ENCODE results near the gene KSR2. TPM values are rescaled to one million over a fixed set of nuclear protein-coding genes. Genes with fewer than 3 reads are reported as not detected.

The KSR2 gene
- total and polyA plus RNA-seq, 2 of the 4 experiments (the other 2 are of a cell fraction) = not detected

DNA sequence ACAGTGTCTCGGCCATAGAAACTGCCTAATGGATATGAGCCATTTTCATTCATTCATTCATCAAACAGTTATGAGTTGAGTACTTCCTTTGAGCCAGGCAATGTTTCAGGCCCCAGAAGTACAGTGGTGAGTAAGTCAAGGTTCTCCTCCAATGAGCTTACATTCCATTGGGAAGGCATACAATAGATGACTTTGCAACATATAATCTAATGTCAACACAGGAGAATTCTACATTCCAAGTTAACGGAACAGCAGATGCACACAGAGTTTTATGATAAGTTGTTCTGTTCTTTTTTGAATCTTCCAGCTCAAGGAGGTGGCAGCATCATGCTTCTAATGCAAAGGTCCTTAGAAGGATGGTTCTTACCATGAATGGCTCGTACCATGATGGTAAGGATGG lies 44.5 kb upstream of the KSR2 start:
- H3K9ac ChIP-seq (ENCODE audit: low read depth, low read length) = no peak overlapping the region
- dilution Hi-C loops (cut with HindIII; ENCODE audit: low sequenced_read_pairs, unreplicated experiment) = no loop called here

More for the DNA sequence above, 44.5 kb upstream of the KSR2 start:
- Histone ChIP-seq H2AK9ac (replicated peaks; ENCODE audit: low read depth, low read length, poor library complexity) (no peak overlapping the region), H3K9me1 (ENCODE audit: insufficient read depth, low read length) (no peaks in the 10 kb centered on the region), H3K4me3 (ENCODE audit: insufficient read depth, low read depth, low read length) (no peak overlapping the region), H3K23ac (ENCODE audit: low read depth, low read length) (no peak overlapping the region), H3K14ac (replicated peaks; ENCODE audit: low read depth, low read length) (no peak overlapping the region), H3K18ac (ENCODE audit: low read depth, low read length) (no peak overlapping the region), H4K20me1 (ENCODE audit: insufficient read depth, low read length) (no peaks in the 10 kb centered on the region), H2AK5ac (ENCODE audit: low read depth, low read length) (no peak overlapping the region), H3K4ac (ENCODE audit: low read depth, low read length) (no peak overlapping the region), H3K79me1 (ENCODE audit: low read depth in 1 of 2, low read length in 2 of 2) (peaks cover 10% of the 10 kb centered on the region in 2 experiments), H2BK120ac (ENCODE audit: low read depth, low read length) (no peak overlapping the region), H3K56ac (ENCODE audit: extremely low read depth, insufficient read depth, low read length) (no peak overlapping the region), H2BK5ac (ENCODE audit: low read depth, low read length, poor library complexity, severe bottlenecking) (no peak overlapping the region), H2BK15ac (ENCODE audit: low read depth, low read length) (no peak overlapping the region), H3K4me2 (ENCODE audit: low read depth, low read length) (no peak overlapping the region), H3K27me3 (ENCODE audit: control insufficient read depth, insufficient read depth, low read length) (no peaks in the 10 kb centered on the region), H4K8ac (ENCODE audit: low read depth in 2 of 2, low read length in 2 of 2) (no peak overlapping the region), H2BK20ac (ENCODE audit: low read depth, low read length) (no peak overlapping the region), H4K5ac (ENCODE audit: low read depth, low read length) (no peak overlapping the region), H3K27ac (ENCODE audit: insufficient read depth, low read length) (no peak overlapping the region), H2AFZ (replicated peaks; ENCODE audit: low read length, poor library complexity) (no peak overlapping the region), H3K36me3 (ENCODE audit: control insufficient read depth, insufficient read depth, low read length) (no peaks in the 10 kb centered on the region), H4K91ac (ENCODE audit: insufficient read depth, low read depth, low read length) (no peak overlapping the region), H3K4me1 (ENCODE audit: control insufficient read depth, insufficient read depth, low read length) (no peaks in the 10 kb centered on the region), H3K9me3 (ENCODE audit: control insufficient read depth, insufficient read depth, low read length) (no peaks in the 10 kb centered on the region)
- BruUV-seq (replicated peaks) = no TSS peak
- intact Hi-C loops (cut with micrococcal nuclease) = no loop called here
- WGBS, 2 experiments (ENCODE audit: extremely low coverage in 2 of 2, insufficient read length in 1 of 2) = no CpG with 5 or more reads among the region's 3 CpGs
- TF ChIP-seq NFE2L2 (IDR thresholded peaks at IDR 0.05; ENCODE audit: low read depth, low read length) (no peak), POLR2A (IDR thresholded peaks at IDR 0.05; ENCODE audit: low read depth, low read length) (no peak), CHD1 (IDR thresholded peaks at IDR 0.05; ENCODE audit: low read depth, low read length) (no peak), SMC3 (IDR thresholded peaks at IDR 0.05; ENCODE audit: low read depth, low read length) (no peak), CTCF (conservative IDR thresholded peaks at IDR 0.05; ENCODE audit: low read depth, low read length) (no peak), MXI1 (IDR thresholded peaks at IDR 0.05; ENCODE audit: borderline replicate concordance, low read depth, low read length) (no peak), BHLHE40 (IDR thresholded peaks at IDR 0.05; ENCODE audit: low read depth, low read length) (no peak), MAZ (IDR thresholded peaks at IDR 0.05; ENCODE audit: borderline replicate concordance, low read depth, low read length) (no peak), RCOR1 (IDR thresholded peaks at IDR 0.05; ENCODE audit: insufficient replicate concordance, low read length) (no peak)
- no peak for DNase-seq
- CTCF ChIA-PET = no interaction called here
- no peak for ATAC-seq (ENCODE audit: low read depth)
- in situ Hi-C loops (cut with MboI; ENCODE audit: low sequenced_read_pairs) = loop anchor here (10.0 kb wide), 1 partner anchor 138 kb away; no protein-coding TSS in a partner anchor
- POLR2A ChIA-PET (ENCODE audit: unreplicated experiment) = no interaction called here

All from IMR-90 (cell line).